HG02840 (cell line): Measurements from ENCODE around the gene PITRM1.
"Not testable (repeated sequence)": the region's sequence is repeated elsewhere in the genome, so short reads cannot be mapped to it uniquely, and the experiment has no call there.

Source experiments
- ATAC-seq: cut with Tn5 transposase; IDR thresholded peaks from one replicate; pipeline ENCODE4 v1.9.1; 2021; ENCODE audit warnings: mild to moderate bottlenecking, moderate library complexity, moderate number of reproducible peaks; ENCODE audit not compliant: unreplicated experiment, low FRiP score

The PITRM1 gene

GRCh38 chr10:3106928-3107425 lies 65.6 kb downstream of the PITRM1 start:
- no peak for ATAC-seq

GRCh38 chr10:3106328-3106727 lies 66.3 kb downstream of the PITRM1 start:
- ATAC-seq = not testable (repeated sequence)

GRCh38 chr10:3105905-3106304 lies 66.7 kb downstream of the PITRM1 start:
- ATAC-seq = no peak

- no peak for ATAC-seq
Observed at GRCh38 chr10:3105166-3105565, 67.4 kb downstream of the PITRM1 start.

- no peak for ATAC-seq
Observed at GRCh38 chr10:3104251-3104918, 68.2 kb downstream of the PITRM1 start.

GRCh38 chr10:3103646-3104045 lies 68.9 kb downstream of the PITRM1 start:
- ATAC-seq = no peak

- ATAC-seq = no peak
Observed at GRCh38 chr10:3102720-3103427, 69.7 kb downstream of the PITRM1 start.

GRCh38 chr10:3100856-3101640 lies 71.5 kb downstream of the PITRM1 start:
- ATAC-seq = no peak

- no peak for ATAC-seq
Observed at GRCh38 chr10:3100093-3100792, 72.3 kb downstream of the PITRM1 start.

GRCh38 chr10:3099291-3100092 lies 73.1 kb downstream of the PITRM1 start:
- ATAC-seq = no peak

- ATAC-seq = no peak
Observed at GRCh38 chr10:3098689-3099088, 73.9 kb downstream of the PITRM1 start.

GRCh38 chr10:3097160-3097559 lies 75.4 kb downstream of the PITRM1 start:
- ATAC-seq = no peak

- no peak for ATAC-seq
Observed at GRCh38 chr10:3096149-3096548, 76.4 kb downstream of the PITRM1 start.

GRCh38 chr10:3095373-3096139 lies 77.0 kb downstream of the PITRM1 start:
- no peak for ATAC-seq

- no peak for ATAC-seq
Observed at GRCh38 chr10:3094609-3095036, 78.0 kb downstream of the PITRM1 start.

GRCh38 chr10:3093996-3094395 lies 78.6 kb downstream of the PITRM1 start:
- ATAC-seq = no peak

- no peak for ATAC-seq
Observed at GRCh38 chr10:3091921-3092320, 80.7 kb downstream of the PITRM1 start.

- no peak for ATAC-seq
Observed at GRCh38 chr10:3090914-3091787, 81.4 kb downstream of the PITRM1 start.
